Pancreas (tissue), 10 donors: Measurements from ENCODE around the gene CRMP1. TPM values are rescaled to one million over a fixed set of nuclear protein-coding genes. Genes with fewer than 3 reads are reported as not detected.
A peak's percentile ranks its signal among the peaks of the same experiment; 100 is the strongest.

ENCODE experiments used
- ATAC-seq, 4 donors: fragments of 200-7000 bp; cut with Tn5 transposase; one replicate each; pipeline versions ENCODE4 v1.8.0 to v1.9.1; 2020; ENCODE audit warnings: mild to moderate bottlenecking in 4 of 4, moderate library complexity in 4 of 4
- DNase-seq, 6 donors: peaks; one replicate each; pipeline ENCODE4 v3.0.0-alpha.2; 2020
- FAIRE-seq: peaks from 2 replicates; lab custom pipeline; 2012; peaks lifted over from hg19 to GRCh38; lab: Jason Lieb, UNC
- H3K27ac ChIP-seq, 4 donors: fragments of 200-600 bp; sonication (generic); 1 replicate in 3 of 4; 2 replicates in 1 of 4; pipeline versions ENCODE4 v1.5.0 to v1.8.0; 2020
- H3K27me3 ChIP-seq, 4 donors: fragments of 200-600 bp; one replicate each; pipeline ENCODE4 v1.8.0; 2021
- H3K36me3 ChIP-seq, 3 donors: fragments of 200-600 bp; sonication (generic) in 1 of 3; one replicate each; pipeline versions ENCODE4 v1.5.0 to v1.8.0; 2020 to 2021
- H3K4me1 ChIP-seq, 3 donors: fragments of 200-600 bp; one replicate each; pipeline ENCODE4 v1.8.0; 2021
- H3K4me3 ChIP-seq, 4 donors: fragments of 200-600 bp; sonication (generic) in 2 of 4; one replicate each; pipeline versions ENCODE4 v1.5.0 to v1.8.0; 2020 to 2021
- H3K9me3 ChIP-seq, 4 donors: fragments of 200-600 bp; one replicate each; pipeline ENCODE4 v1.8.0; 2021
- WGBS, 2 donors: extraction: QIAGEN DNeasy Blood & Tissue Kit; methylation state at CpG; one replicate each; pipeline ENCODE4 v1.1.7; 2013; 5-methylcytosine and 5-hydroxymethylcytosine counted together
- intact Hi-C, 3 donors: fragments of 100-400 bp; cut with DNase I; formaldehyde crosslinking; loops; one replicate each; pipeline versions ENCODE4 v1.11.1 to v1.14.2; 2022
- polyA plus RNA-seq, 2 donors: library from polyadenylated mRNA; stranded (reverse); fragments of 200-250 nt; gene quantifications; one replicate each; pipeline ENCODE4 v1.2.3, GENCODE V29; 2013
- total RNA-seq, 6 donors: library from RNA; stranded (reverse); fragmentation: NEBNext Ultra II Directional in 4 of 6; extraction: Animal tissue kit (Norgen Biotek cat#: 25700) in 4 of 6; gene quantifications; one replicate each; pipeline versions ENCODE4 v1.2.1 to v1.2.4, GENCODE V29; 2021 to 2023
- TF ChIP-seq, protein P1 (sequence below), 4 donors: fragments of 200-600 bp; sonication (generic) in 3 of 4; IDR thresholded peaks; one replicate each; pipeline versions ENCODE4 v1.5.0 to v1.8.0; 2021; ENCODE audit warnings: antibody characterized with exemption in 4 of 4
- donor health status: healthy with polysubstance abuse.
- donor health status: DM: no; HTN: no; CAD: no; lungs with moderate emphysema.
- donor health status: DM: no; HTN: no; CAD: no.
- donor health status: control.
- donor health status: control.
- donor health status: Bipolar disorder and iron deficiency.
- donor health status: DM: yes; HTN: yes; CAD: no.
- donor health status: DM: no; HTN: no; CAD: no.
- donor health status: DM: no; HTN: no; CAD: no.
- donor health status: DM: yes; HTN: yes; CAD: no.

The CRMP1 gene
- total and polyA plus RNA-seq, 8 donors: 0.69 to 21.4 (median 2.6) TPM

- Histone ChIP-seq H3K27me3 (peaks cover 4 to 43% (median 9%) of the 10 kb centered on the region in 4 donors), H3K36me3 (no peaks in the 10 kb centered on the region), H3K9me3 (no peaks in the 10 kb centered on the region), H3K4me1 (peaks cover 0 to 5% (median 0%) of the 10 kb centered on the region in 3 donors), H3K4me3 (peak overlapping the region in 3 of 4 donors; percentile 1 to 42 (median 21)), H3K27ac (no peak overlapping the region)
- 3 to 4% methylated on average over 46 to 70 of the region's 70 CpGs for WGBS, 2 donors
- no peak for FAIRE-seq
- intact Hi-C loops: no loop called here
- TF ChIP-seq, protein P1, sequence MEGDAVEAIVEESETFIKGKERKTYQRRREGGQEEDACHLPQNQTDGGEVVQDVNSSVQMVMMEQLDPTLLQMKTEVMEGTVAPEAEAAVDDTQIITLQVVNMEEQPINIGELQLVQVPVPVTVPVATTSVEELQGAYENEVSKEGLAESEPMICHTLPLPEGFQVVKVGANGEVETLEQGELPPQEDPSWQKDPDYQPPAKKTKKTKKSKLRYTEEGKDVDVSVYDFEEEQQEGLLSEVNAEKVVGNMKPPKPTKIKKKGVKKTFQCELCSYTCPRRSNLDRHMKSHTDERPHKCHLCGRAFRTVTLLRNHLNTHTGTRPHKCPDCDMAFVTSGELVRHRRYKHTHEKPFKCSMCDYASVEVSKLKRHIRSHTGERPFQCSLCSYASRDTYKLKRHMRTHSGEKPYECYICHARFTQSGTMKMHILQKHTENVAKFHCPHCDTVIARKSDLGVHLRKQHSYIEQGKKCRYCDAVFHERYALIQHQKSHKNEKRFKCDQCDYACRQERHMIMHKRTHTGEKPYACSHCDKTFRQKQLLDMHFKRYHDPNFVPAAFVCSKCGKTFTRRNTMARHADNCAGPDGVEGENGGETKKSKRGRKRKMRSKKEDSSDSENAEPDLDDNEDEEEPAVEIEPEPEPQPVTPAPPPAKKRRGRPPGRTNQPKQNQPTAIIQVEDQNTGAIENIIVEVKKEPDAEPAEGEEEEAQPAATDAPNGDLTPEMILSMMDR (IDR thresholded peaks at IDR 0.05): no peak
- ATAC-seq: peak in 2 of 4 donors; percentile 2 to 48
- peak in 1 of 6 donors; percentile 67 for DNase-seq
Measured at GRCh38 chr4:5887361-5888221, 5.3 kb downstream of the CRMP1 start.

- H3K4me1 ChIP-seq: peaks cover 0 to 5% (median 0%) of the 10 kb centered on the region in 3 donors
- ATAC-seq (peak in 2 of 4 donors; percentile 10 to 21), DNase-seq (no peak), FAIRE-seq (no peak)
- H3K27ac ChIP-seq: no peak overlapping the region
- no peaks in the 10 kb centered on the region for H3K9me3 ChIP-seq
- no peaks in the 10 kb centered on the region for H3K36me3 ChIP-seq
- TF ChIP-seq, protein P1 (IDR thresholded peaks at IDR 0.05): no peak
- intact Hi-C loops: no loop called here
- peak overlapping the region in 1 of 4 donors; percentile 42 for H3K4me3 ChIP-seq
- H3K27me3 ChIP-seq: peaks cover 4 to 39% (median 9%) of the 10 kb centered on the region in 4 donors
- WGBS, 2 donors: 25 to 29% methylated on average over 8 of the region's 8 CpGs
Measured at GRCh38 chr4:5887011-5887360, 5.9 kb downstream of the CRMP1 start.

DNA sequence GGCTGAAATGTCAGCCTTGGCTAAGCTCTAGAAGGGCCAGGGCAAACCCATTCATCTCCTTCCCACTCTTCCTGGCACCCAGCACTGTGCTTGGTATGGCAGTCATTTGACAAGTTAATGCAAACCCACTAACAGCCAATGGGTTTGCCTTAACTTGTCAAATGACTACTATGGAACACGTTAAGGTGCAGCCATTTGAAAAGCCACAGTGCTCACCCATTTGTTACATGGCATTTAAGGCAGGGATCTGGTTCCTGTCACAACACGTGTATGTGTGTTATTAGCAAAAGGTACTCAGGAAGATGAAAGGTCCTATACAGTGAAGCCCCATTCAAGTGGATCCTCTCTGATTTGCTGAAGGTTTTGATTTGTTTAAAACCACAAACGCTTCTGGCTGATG, 7.2 kb downstream of the CRMP1 start:
- peaks cover 4 to 31% (median 7%) of the 10 kb centered on the region in 4 donors for H3K27me3 ChIP-seq
- WGBS, 2 donors: 42 to 54% methylated on average over 3 of the region's 3 CpGs
- H3K9me3 ChIP-seq: no peaks in the 10 kb centered on the region
- no peak for FAIRE-seq
- intact Hi-C loops: no loop called here
- no peak for DNase-seq
- TF ChIP-seq, protein P1 (IDR thresholded peaks at IDR 0.05): no peak
- peaks cover 0 to 5% (median 0%) of the 10 kb centered on the region in 3 donors for H3K4me1 ChIP-seq
- no peak overlapping the region for H3K4me3 ChIP-seq
- H3K36me3 ChIP-seq: no peaks in the 10 kb centered on the region
- ATAC-seq: no peak
- H3K27ac ChIP-seq: no peak overlapping the region

DNA sequence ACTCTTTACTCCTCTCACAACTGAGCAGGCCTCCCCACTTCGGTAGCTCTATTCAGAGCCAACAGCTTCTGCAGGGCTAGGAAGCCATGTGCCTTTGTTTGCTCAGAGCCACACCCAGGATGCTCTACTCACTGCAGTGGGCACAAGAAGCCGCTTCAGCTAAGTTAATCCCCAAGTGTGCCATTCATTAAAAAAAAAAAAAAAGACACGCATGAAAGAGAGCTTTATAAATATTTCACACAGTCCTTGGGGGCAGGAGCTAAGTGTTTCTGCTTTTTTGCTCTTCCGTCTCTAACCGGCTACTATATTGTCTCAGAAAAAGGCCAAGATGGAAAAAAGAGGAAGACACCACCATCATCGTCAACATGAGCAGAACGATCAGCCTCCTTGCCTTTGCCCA, 8.1 kb downstream of the CRMP1 start:
- no peak for DNase-seq
- H3K9me3 ChIP-seq: no peaks in the 10 kb centered on the region
- 58 to 71% methylated on average over 7 of the region's 7 CpGs for WGBS, 2 donors

More for the DNA sequence above, 8.1 kb downstream of the CRMP1 start:
- H3K27ac ChIP-seq: no peak overlapping the region
- peaks cover 0 to 5% (median 0%) of the 10 kb centered on the region in 3 donors for H3K4me1 ChIP-seq
- no peak overlapping the region for H3K4me3 ChIP-seq
- no peak for ATAC-seq
- TF ChIP-seq, protein P1 (IDR thresholded peaks at IDR 0.05): no peak
- no peaks in the 10 kb centered on the region for H3K36me3 ChIP-seq
- no peak for FAIRE-seq
- intact Hi-C loops: no loop called here
- peaks cover 0 to 25% (median 7%) of the 10 kb centered on the region in 4 donors for H3K27me3 ChIP-seq
